HFFc6 (cell line): ENCODE measurements around the gene PTPRN2. TPM values are rescaled to one million over a fixed set of nuclear protein-coding genes. Genes with fewer than 3 reads are reported as not detected.

Experiments used
- DNase-seq: peaks from one replicate; pipeline ENCODE4 v3.0.0-alpha.2; 2018
- H3K27ac Mint-ChIP-seq: 2 replicates; pipeline ENCODE4 v1.8.0; 2020; ENCODE audit warnings: mild to moderate bottlenecking, mixed read lengths
- H3K27me3 Mint-ChIP-seq: 2 replicates; pipeline ENCODE4 v1.8.0; 2021; ENCODE audit warnings: mild to moderate bottlenecking, moderate library complexity, mixed read lengths; ENCODE audit not compliant: insufficient read depth
- H3K36me3 Mint-ChIP-seq: 2 replicates; pipeline ENCODE4 v1.8.0; 2021; ENCODE audit warnings: low read depth, mixed read lengths
- H3K4me1 Mint-ChIP-seq: 2 replicates; pipeline ENCODE4 v1.8.0; 2020; ENCODE audit warnings: low read depth, mixed read lengths
- H3K4me3 Mint-ChIP-seq: 2 replicates; pipeline ENCODE4 v1.8.0; 2020; ENCODE audit warnings: mild to moderate bottlenecking, moderate library complexity, mixed read lengths
- H3K9me3 Mint-ChIP-seq: 2 replicates; pipeline ENCODE4 v1.8.0; 2020; ENCODE audit warnings: mild to moderate bottlenecking, mixed read lengths
- CTCF ChIP-seq: fragments of 200-600 bp; sonication (generic); IDR thresholded peaks from 2 replicates; pipeline ENCODE4 v1.5.0; 2021; ENCODE audit warnings: antibody characterized with exemption, mild to moderate bottlenecking
- total RNA-seq, 6 experiments: library from RNA; stranded (reverse); fragmentation: NEBNext Ultra II Directional; extraction: Animal tissue kit (Norgen Biotek cat#: 25700); gene quantifications; 2 replicates in 1 of 6; 3 replicates in 5 of 6; pipeline ENCODE4 v1.2.3, GENCODE V29; 2021

The PTPRN2 gene
- total RNA-seq, 6 experiments from 2014 or later = 0.05 to 0.27 (median 0.23) TPM

GRCh38 chr7:158000160-158000559 is 587.5 kb downstream of the PTPRN2 start:
- Mint-ChIP-seq H3K9me3 (peaks cover 34% of the 10 kb centered on the region), H3K4me1 (no peaks in the 10 kb centered on the region), H3K27ac (no peak overlapping the region), H3K4me3 (no peak overlapping the region), H3K27me3 (no peaks in the 10 kb centered on the region; the same call in 1 of the 2 replicates), H3K36me3 (peaks cover 5% of the 10 kb centered on the region; the same call in 1 of the 2 replicates)
- no peak for TF ChIP-seq CTCF
- no peak for DNase-seq

GRCh38 chr7:157998884-157999552 is 588.6 kb downstream of the PTPRN2 start:
- Mint-ChIP-seq H3K4me3 (no peak overlapping the region), H3K9me3 (peaks cover 35% of the 10 kb centered on the region), H3K27me3 (no peaks in the 10 kb centered on the region; the same call in 1 of the 2 replicates), H3K36me3 (peaks cover 7% of the 10 kb centered on the region; the same call in 1 of the 2 replicates), H3K4me1 (no peaks in the 10 kb centered on the region), H3K27ac (no peak overlapping the region)
- no peak for TF ChIP-seq CTCF
- DNase-seq = no peak

GRCh38 chr7:157997471-157997870 is 590.2 kb downstream of the PTPRN2 start:
- Mint-ChIP-seq H3K4me3 (no peak overlapping the region), H3K4me1 (no peaks in the 10 kb centered on the region), H3K36me3 (peaks cover 7% of the 10 kb centered on the region; the same call in 1 of the 2 replicates), H3K27me3 (no peaks in the 10 kb centered on the region; the same call in 1 of the 2 replicates), H3K27ac (no peak overlapping the region), H3K9me3 (peaks cover 46% of the 10 kb centered on the region)
- no peak for TF ChIP-seq CTCF
- DNase-seq = no peak

GRCh38 chr7:157997080-157997440 is 590.6 kb downstream of the PTPRN2 start:
- TF ChIP-seq CTCF = no peak
- Mint-ChIP-seq H3K36me3 (peaks cover 7% of the 10 kb centered on the region; the same call in 1 of the 2 replicates), H3K9me3 (peaks cover 46% of the 10 kb centered on the region), H3K27me3 (no peaks in the 10 kb centered on the region; the same call in 1 of the 2 replicates), H3K27ac (no peak overlapping the region), H3K4me3 (no peak overlapping the region), H3K4me1 (no peaks in the 10 kb centered on the region)
- DNase-seq = no peak

GRCh38 chr7:157996359-157997079 is 591.1 kb downstream of the PTPRN2 start:
- Mint-ChIP-seq H3K27ac (no peak overlapping the region), H3K9me3 (peaks cover 40% of the 10 kb centered on the region), H3K36me3 (peaks cover 7% of the 10 kb centered on the region; the same call in 1 of the 2 replicates), H3K4me3 (no peak overlapping the region), H3K4me1 (no peaks in the 10 kb centered on the region), H3K27me3 (no peaks in the 10 kb centered on the region)
- no peak for DNase-seq
- TF ChIP-seq CTCF = no peak
